HepG2 (cell line): Measurements from ENCODE around the gene RPRML. TPM values are rescaled to one million over a fixed set of nuclear protein-coding genes. Genes with fewer than 3 reads are reported as not detected.

Experiments
- ATAC-seq: fragments of 200-7000 bp; cut with Tn5 transposase; 3 replicates; pipeline ENCODE4 v1.9.1; 2020; ENCODE audit warnings: mild to moderate bottlenecking, moderate library complexity
- Bru-seq: library from RNA; stranded (reverse); fragments of 400-500 nt; gene quantifications from one replicate; lab custom pipeline; 2021; lab: Mats Ljungman, UMichigan
- BruChase-seq, 2 experiments: library from RNA; stranded (reverse); fragments of 400-500 nt; gene quantifications; one replicate each; lab custom pipeline; 2021; lab: Mats Ljungman, UMichigan
- BruUV-seq: library from RNA; stranded (reverse); fragments of 400-500 nt; replicated peaks from 2 replicates; lab custom pipeline; 2021; lab: Mats Ljungman, UMichigan
- CTCF ChIA-PET: fragments of 300-600 bp; formaldehyde crosslinking; extraction: SDS; loops from one replicate; lab custom pipeline; 2021; ENCODE audit warnings: low total read pairs, inconsistent platforms, low intra/inter-chr PET ratio; lab: Yijun Ruan, JAX
- POLR2A ChIA-PET: fragments of 350-600 bp; sonication (Branson Sonifier 250); formaldehyde crosslinking; loops from one replicate; lab custom pipeline; 2020; ENCODE audit warnings: antibody characterized with exemption, inconsistent platforms; lab: Yijun Ruan, JAX
- DNase-seq: peaks from one replicate; pipeline ENCODE4 v3.0.0-alpha.2; 2015; ENCODE audit warnings: low spot score
- FAIRE-seq: peaks from 3 replicates; lab custom pipeline; 2011; peaks lifted over from hg19 to GRCh38; lab: Jason Lieb, UNC
- H2AFZ ChIP-seq: one replicate; pipeline ENCODE4 v1.6.1; 2011; ENCODE audit warnings: low read length, inconsistent platforms
- H3K27ac ChIP-seq: fragments of 300-600 bp; 3 replicates; pipeline ENCODE4 v1.8.0; 2011; ENCODE audit warnings: mixed run types, mild to moderate bottlenecking, mixed read lengths, low read length, inconsistent platforms; ENCODE audit not compliant: insufficient read depth; ENCODE audit errors: extremely low read length
- H3K27me3 ChIP-seq, 2 experiments: fragments of 200-600 bp in 1 of 2; 2 replicates in 1 of 2; 3 replicates in 1 of 2; pipeline versions ENCODE4 v1.6.0 to v1.8.0; 2011; ENCODE audit warnings: low read length in 2 of 2, mild to moderate bottlenecking in 2 of 2, moderate library complexity in 2 of 2, inconsistent platforms in 1 of 2; ENCODE audit not compliant: insufficient read depth in 2 of 2, control insufficient read depth in 1 of 2
- H3K36me3 ChIP-seq, 2 experiments: fragments of 200-600 bp in 1 of 2; replicated peaks in 1 of 2; 2 replicates in 1 of 2; 3 replicates in 1 of 2; pipeline versions ENCODE4 v1.5.1 to v1.8.0; 2011; ENCODE audit warnings: low read length in 2 of 2, inconsistent platforms in 1 of 2; ENCODE audit not compliant: insufficient read depth in 2 of 2, control insufficient read depth in 1 of 2
- H3K4me1 ChIP-seq: 2 replicates; pipeline ENCODE4 v1.5.1; 2012; ENCODE audit warnings: low read length, inconsistent platforms; ENCODE audit not compliant: insufficient read depth
- H3K4me2 ChIP-seq: 2 replicates; pipeline ENCODE4 v1.6.0; 2011; ENCODE audit warnings: low read depth, low read length, inconsistent platforms
- H3K4me3 ChIP-seq, 3 experiments: fragments of 200-600 bp in 1 of 3; sonication (generic), shearing (Covaris generic) in 1 of 3; replicated peaks in 1 of 3; 2 replicates each; pipeline ENCODE4 v1.5.1; 2011 to 2016; ENCODE audit warnings: low read length in 3 of 3, inconsistent platforms in 2 of 3, low read depth in 2 of 3, mild to moderate bottlenecking in 2 of 3, control low read depth in 1 of 3, mixed read lengths in 1 of 3; ENCODE audit not compliant: insufficient read depth in 1 of 3
- H3K79me2 ChIP-seq: one replicate; pipeline ENCODE4 v1.6.1; 2011; ENCODE audit warnings: low read length, inconsistent platforms; ENCODE audit not compliant: insufficient read depth
- H3K9ac ChIP-seq: 2 replicates; pipeline ENCODE4 v1.6.0; 2011; ENCODE audit warnings: mild to moderate bottlenecking, low read depth, low read length, inconsistent platforms; ENCODE audit not compliant: insufficient read depth
- H3K9me3 ChIP-seq: 2 replicates; pipeline ENCODE4 v1.5.1; 2012; ENCODE audit warnings: mild to moderate bottlenecking, low read length
- H4K20me1 ChIP-seq: 2 replicates; pipeline ENCODE4 v1.6.0; 2011; ENCODE audit warnings: inconsistent platforms, mild to moderate bottlenecking, low read length, moderate library complexity; ENCODE audit not compliant: insufficient read depth
- CBX1 ChIP-seq: IDR thresholded peaks from one replicate; pipeline ENCODE4 v1.6.1; 2016; ENCODE audit warnings: antibody characterized with exemption, low read depth
- FOXO4 ChIP-seq: sonication (generic); formaldehyde crosslinking; conservative IDR thresholded peaks from 2 replicates; pipeline ENCODE4 v1.8.1; 2023; ENCODE audit warnings: missing genetic modification reagents
- HDAC1 ChIP-seq: sonication (generic); formaldehyde crosslinking; IDR thresholded peaks from 2 replicates; pipeline ENCODE4 v1.5.1; 2020; ENCODE audit warnings: mild to moderate bottlenecking, missing genetic modification reagents
- MTF2 ChIP-seq: sonication (generic); formaldehyde crosslinking; IDR thresholded peaks from 2 replicates; pipeline ENCODE4 v1.5.0; 2020; ENCODE audit warnings: missing genetic modification reagents, borderline replicate concordance
- NFKBIZ ChIP-seq: IDR thresholded peaks from 2 replicates; pipeline ENCODE4 v1.6.1; 2018; ENCODE audit warnings: missing genetic modification reagents, missing compliant biosample characterization
- TOE1 ChIP-seq: sonication (generic); formaldehyde crosslinking; IDR thresholded peaks from 2 replicates; pipeline ENCODE4 v1.4.0; 2020; ENCODE audit warnings: mild to moderate bottlenecking, missing genetic modification reagents
- ZBTB4 ChIP-seq: sonication (generic); formaldehyde crosslinking; IDR thresholded peaks from 2 replicates; pipeline ENCODE4 v1.4.0; 2020; ENCODE audit warnings: missing genetic modification reagents, mild to moderate bottlenecking, borderline replicate concordance
- ZFP36L2 ChIP-seq: sonication (generic); formaldehyde crosslinking; IDR thresholded peaks from 2 replicates; pipeline ENCODE4 v1.4.0; 2020; ENCODE audit warnings: missing genetic modification reagents
- ZNF761 ChIP-seq: sonication (generic); formaldehyde crosslinking; conservative IDR thresholded peaks from 2 replicates; pipeline ENCODE4 v1.4.0; 2020; ENCODE audit warnings: mild to moderate bottlenecking, missing genetic modification reagents
- ZNF776 ChIP-seq: sonication (generic); formaldehyde crosslinking; IDR thresholded peaks from 2 replicates; pipeline ENCODE4 v1.4.0; 2020; ENCODE audit warnings: mild to moderate bottlenecking, missing genetic modification reagents
- ZNF878 ChIP-seq: sonication (generic); formaldehyde crosslinking; IDR thresholded peaks from 2 replicates; pipeline ENCODE4 v1.8.1; 2023; ENCODE audit warnings: mild to moderate bottlenecking, missing genetic modification reagents, moderate library complexity
- WGBS: methylation state at CpG from one replicate; pipeline ENCODE4 v1.1.6; 2017; ENCODE audit warnings: low lambda C conversion rate; 5-methylcytosine and 5-hydroxymethylcytosine counted together
- in situ Hi-C: cut with HindIII; loops from 2 replicates; pipeline ENCODE4 v1.10.0; 2017; ENCODE audit warnings: low pct_unique_long_range_greater_than_20kb; ENCODE audit not compliant: extremely low pct_ligation_motif_present
- intact Hi-C: fragments of 100-400 bp; cut with micrococcal nuclease; formaldehyde crosslinking; loops from one replicate; pipeline ENCODE4 v1.10.0; 2022; ENCODE audit not compliant: unreplicated experiment
- long read RNA-seq, 2 experiments: library from RNA in 1 of 2; library from polyadenylated mRNA in 1 of 2; stranded (forward) in 1 of 2; unstranded in 1 of 2; transcript quantifications; one replicate each; pipeline ENCODE4 v2.0.0, GENCODE V29; 2019 to 2022
- polyA minus RNA-seq, 3 experiments: library from RNA; depleted of rRNA, polyadenylated mRNA; stranded (reverse); fragments of >200 nt; gene quantifications; 2 replicates each; pipeline ENCODE4 v1.2.3, GENCODE V29; 2011; ENCODE audit warnings: low replicate concordance in 1 of 3
- polyA plus RNA-seq, 8 experiments: library from polyadenylated mRNA; depleted of rRNA in 3 of 8; stranded (reverse) in 7 of 8; unstranded in 1 of 8; fragments of >200 nt; fragmentation: Illumina TruSeq in 4 of 8; extraction: Trizol in 4 of 8; gene quantifications; 2 replicates each; pipeline versions ENCODE4 v1.2.1 to v1.2.3, GENCODE V29; 2011 to 2016; ENCODE audit warnings: low read depth in 4 of 8, missing spikeins in 1 of 8, mixed read lengths in 1 of 8; ENCODE audit not compliant: insufficient read depth in 1 of 8
- total RNA-seq, 5 experiments: library from RNA; depleted of rRNA; stranded (reverse); fragments of >200 nt; fragmentation: Illumina TruSeq; extraction: Trizol; gene quantifications; 2 replicates each; pipeline ENCODE4 v1.2.3, GENCODE V29; 2016; ENCODE audit warnings: low read depth in 1 of 5
- TF ChIP-seq, protein P1 (sequence below): sonication (generic); formaldehyde crosslinking; IDR thresholded peaks from 2 replicates; pipeline ENCODE4 v1.4.0; 2020; ENCODE audit warnings: mild to moderate bottlenecking, missing genetic modification reagents

Gene RPRML
- total RNA-seq (2016; rRNA removed; fragmentation: Illumina TruSeq; extraction: Trizol) (not detected in 2 replicates), polyA plus RNA-seq (2011; rRNA removed) (not detected in 2 replicates), polyA minus RNA-seq (2011; rRNA and poly(A)+ RNA removed; ENCODE audit: low replicate concordance) (not detected in 2 replicates), Bru-seq, nascent RNA (percentile 24 among the genes with signal in this experiment), BruChase-seq, experiment 1, labeled RNA remaining after a 6-hour chase (not detected), BruChase-seq, experiment 2, labeled RNA remaining after a 2-hour chase (not detected)
- total RNA-seq (2016; cell fraction: cytosol; rRNA removed; fragmentation: Illumina TruSeq; extraction: Trizol; ENCODE audit: low read depth) = not detected in 2 replicates
- total RNA-seq (2016; cell fraction: insoluble cytoplasmic fraction; rRNA removed; fragmentation: Illumina TruSeq; extraction: Trizol) = not detected in 2 replicates
- not detected in 2 replicates for total RNA-seq (2016; cell fraction: membrane; rRNA removed; fragmentation: Illumina TruSeq; extraction: Trizol)
- total RNA-seq (2016; cell fraction: nucleus; rRNA removed; fragmentation: Illumina TruSeq; extraction: Trizol) = not detected in 2 replicates
- not detected in 2 replicates for polyA plus RNA-seq (2011; cell fraction: cytosol; rRNA removed)
- not detected in 2 replicates for polyA plus RNA-seq (2011; cell fraction: nucleus; rRNA removed)
- polyA plus RNA-seq (2012) = 0.17 TPM in 1 of 2 replicates, not detected in the other
- not detected in 2 replicates for polyA plus RNA-seq (2016; cell fraction: cytosol; fragmentation: Illumina TruSeq; extraction: Trizol; ENCODE audit: low read depth)
- polyA plus RNA-seq (2016; cell fraction: insoluble cytoplasmic fraction; fragmentation: Illumina TruSeq; extraction: Trizol; ENCODE audit: low read depth) = not detected in 2 replicates
- polyA plus RNA-seq (2016; cell fraction: membrane; fragmentation: Illumina TruSeq; extraction: Trizol; ENCODE audit: low read depth) = not detected in 2 replicates
- polyA plus RNA-seq (2016; cell fraction: nucleus; fragmentation: Illumina TruSeq; extraction: Trizol; ENCODE audit: insufficient read depth, low read depth) = not detected in 2 replicates
- polyA minus RNA-seq (2011; cell fraction: cytosol; rRNA and poly(A)+ RNA removed) = not detected in 2 replicates
- polyA minus RNA-seq (2011; cell fraction: nucleus; rRNA and poly(A)+ RNA removed) = not detected in 2 replicates
- long read RNA-seq, experiment 1 = 0 reads
- long read RNA-seq, experiment 2 = 0 reads

GRCh38 chr17:46979147-46979863, at the start of gene RPRML:
Gene RPRML, minus strand, starts transcription at chr17:46979253. Its CDS starts 246 bp downstream, at chr17:46979007.
- H3K4me2 ChIP-seq = peak within 1 kb of the TSS; percentile 38
- FAIRE-seq = no peak
- no peak within 1 kb of the TSS for H3K9ac ChIP-seq
- POLR2A ChIA-PET = no interaction called here
- no TSS peak for BruUV-seq
- ATAC-seq = peak; percentile 34
- no peaks in the 10 kb centered on the region for H3K79me2 ChIP-seq
- no peaks in the 10 kb centered on the region; a peak in 1 of 5 replicates for H3K36me3 ChIP-seq
- DNase-seq = no peak
- in situ Hi-C loops = no loop called here
- no peak for TF ChIP-seq ZBTB4
- no peak for TF ChIP-seq ZNF878
- TF ChIP-seq NFKBIZ = no peak
- TF ChIP-seq MTF2 (CRISPR knock-in tag) = 0 out of 2 replicates have a peak, but pooled peaks have one; percentile 43
- TF ChIP-seq, protein P1, sequence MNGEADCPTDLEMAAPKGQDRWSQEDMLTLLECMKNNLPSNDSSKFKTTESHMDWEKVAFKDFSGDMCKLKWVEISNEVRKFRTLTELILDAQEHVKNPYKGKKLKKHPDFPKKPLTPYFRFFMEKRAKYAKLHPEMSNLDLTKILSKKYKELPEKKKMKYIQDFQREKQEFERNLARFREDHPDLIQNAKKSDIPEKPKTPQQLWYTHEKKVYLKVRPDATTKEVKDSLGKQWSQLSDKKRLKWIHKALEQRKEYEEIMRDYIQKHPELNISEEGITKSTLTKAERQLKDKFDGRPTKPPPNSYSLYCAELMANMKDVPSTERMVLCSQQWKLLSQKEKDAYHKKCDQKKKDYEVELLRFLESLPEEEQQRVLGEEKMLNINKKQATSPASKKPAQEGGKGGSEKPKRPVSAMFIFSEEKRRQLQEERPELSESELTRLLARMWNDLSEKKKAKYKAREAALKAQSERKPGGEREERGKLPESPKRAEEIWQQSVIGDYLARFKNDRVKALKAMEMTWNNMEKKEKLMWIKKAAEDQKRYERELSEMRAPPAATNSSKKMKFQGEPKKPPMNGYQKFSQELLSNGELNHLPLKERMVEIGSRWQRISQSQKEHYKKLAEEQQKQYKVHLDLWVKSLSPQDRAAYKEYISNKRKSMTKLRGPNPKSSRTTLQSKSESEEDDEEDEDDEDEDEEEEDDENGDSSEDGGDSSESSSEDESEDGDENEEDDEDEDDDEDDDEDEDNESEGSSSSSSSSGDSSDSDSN = peak; percentile 43; the same call in 1 of the 2 replicates
- TF ChIP-seq CBX1 = no peak
- TF ChIP-seq FOXO4 (CRISPR knock-in tag) = 0 out of 2 replicates have a peak, but pooled peaks have one; percentile 17
- TF ChIP-seq TOE1 = no peak
- TF ChIP-seq ZFP36L2 (CRISPR knock-in tag) = no peak
- TF ChIP-seq ZNF761 = no peak
- TF ChIP-seq HDAC1 (CRISPR knock-in tag) = 0 out of 2 replicates have a peak, but pooled peaks have one; percentile 7
- TF ChIP-seq ZNF776 (CRISPR knock-in tag) = no peak
- H3K27me3 ChIP-seq = no peaks in the 10 kb centered on the region
- H3K27ac ChIP-seq = no peak within 1 kb of the TSS
- intact Hi-C loops = no loop called here
- H3K4me1 ChIP-seq = peaks cover 31% of the 10 kb centered on the region
- H3K9me3 ChIP-seq = no peaks in the 10 kb centered on the region
- H4K20me1 ChIP-seq = no peaks in the 10 kb centered on the region
- WGBS = 59% methylated on average over 25 of the region's 57 CpGs
- CTCF ChIA-PET = no interaction called here
- H2AFZ ChIP-seq = no peak within 1 kb of the TSS
- peak within 1 kb of the TSS in 2 of 3 experiments; percentile 8 to 41; a peak in 3 of 6 replicates for H3K4me3 ChIP-seq
